GM21381 (cell line): ENCODE results near the gene TMEM117.
A peak's percentile ranks its signal among the peaks of the same experiment; 100 is the strongest.

Experiments used
- ATAC-seq: cut with Tn5 transposase; IDR thresholded peaks from one replicate; pipeline ENCODE4 v1.9.1; 2021; ENCODE audit warnings: mild to moderate bottlenecking, moderate library complexity; ENCODE audit not compliant: unreplicated experiment

Gene TMEM117

GRCh38 chr12:44088647-44089046 is 252.8 kb downstream of the TMEM117 start:
- no peak for ATAC-seq

GRCh38 chr12:44091948-44092606 is 256.2 kb downstream of the TMEM117 start:
- no peak for ATAC-seq

GRCh38 chr12:44098786-44099185 is 262.9 kb downstream of the TMEM117 start:
- ATAC-seq: no peak

GRCh38 chr12:44099486-44099885 is 263.6 kb downstream of the TMEM117 start:
- no peak for ATAC-seq

- no peak for ATAC-seq
Measured at GRCh38 chr12:44100264-44100663, 264.4 kb downstream of the TMEM117 start.

- no peak for ATAC-seq
Measured at GRCh38 chr12:44101475-44101874, 265.6 kb downstream of the TMEM117 start.

GRCh38 chr12:44114906-44115305 is 279.0 kb downstream of the TMEM117 start:
- ATAC-seq: no peak

GRCh38 chr12:44117337-44117736 is 281.5 kb downstream of the TMEM117 start:
- ATAC-seq: no peak

- no peak for ATAC-seq
Measured at GRCh38 chr12:44118946-44119345, 283.1 kb downstream of the TMEM117 start.

GRCh38 chr12:44126806-44127205 is 290.9 kb downstream of the TMEM117 start:
- ATAC-seq: no peak

- no peak for ATAC-seq
Measured at GRCh38 chr12:44127966-44128710, 292.3 kb downstream of the TMEM117 start.

GRCh38 chr12:44143175-44143574 is 307.3 kb downstream of the TMEM117 start:
- no peak for ATAC-seq

- ATAC-seq: no peak
Measured at GRCh38 chr12:44148936-44149335, 313.1 kb downstream of the TMEM117 start.

- ATAC-seq: no peak
Measured at GRCh38 chr12:44154128-44154527, 318.2 kb downstream of the TMEM117 start.

- ATAC-seq: no peak
Measured at GRCh38 chr12:44155358-44155757, 319.5 kb downstream of the TMEM117 start.

GRCh38 chr12:44157359-44157758 is 321.5 kb downstream of the TMEM117 start:
- ATAC-seq: peak; percentile 72

- ATAC-seq: no peak
Measured at GRCh38 chr12:44158746-44159145, 322.9 kb downstream of the TMEM117 start.

- ATAC-seq: no peak
Measured at GRCh38 chr12:44159216-44159615, 323.3 kb downstream of the TMEM117 start.

GRCh38 chr12:44159862-44160261 is 324.0 kb downstream of the TMEM117 start:
- no peak for ATAC-seq

- no peak for ATAC-seq
Measured at GRCh38 chr12:44162961-44163360, 327.1 kb downstream of the TMEM117 start.

- no peak for ATAC-seq
Measured at GRCh38 chr12:44174053-44174452, 338.2 kb downstream of the TMEM117 start.

- peak; percentile 87 for ATAC-seq
Measured at GRCh38 chr12:44184499-44185206, 348.8 kb downstream of the TMEM117 start.
